ENCODE measurements around the gene OTX1.

- TF ChIP-seq ZNF274 (IDR thresholded peaks at IDR 0.05; ENCODE audit: low read depth, low read length) (no peak), YY1 (IDR thresholded peaks at IDR 0.05; ENCODE audit: insufficient read depth, insufficient read length) (no peak)
Observed at GRCh38 chr2:63071664-63072063, 21.0 kb downstream of the OTX1 start.
